ENCODE measurements around the gene PRDM7.
"Not testable (repeated sequence)": the region's sequence is repeated elsewhere in the genome, so short reads cannot be mapped to it uniquely, and the experiment has no call there.

PRDM7 gene

GRCh38 chr16:90012991-90013745 is 64.0 kb downstream of the PRDM7 start:
- no peak for DNase-seq (ENCODE audit: low read depth)

- no peak for DNase-seq (ENCODE audit: low read depth)
These were observed 65.1 kb downstream of the PRDM7 start for GRCh38 chr16:90011908-90012501.

GRCh38 chr16:90011508-90011819 is 65.7 kb downstream of the PRDM7 start:
- no peak for DNase-seq (ENCODE audit: low read depth)

GRCh38 chr16:90010676-90011507 is 66.2 kb downstream of the PRDM7 start:
- no peak for DNase-seq (ENCODE audit: low read depth)

- no peak for DNase-seq (ENCODE audit: low read depth)
These were observed 67.8 kb downstream of the PRDM7 start for GRCh38 chr16:90009172-90009899.

- peak; percentile 60 for DNase-seq (ENCODE audit: low read depth)
These were observed 68.4 kb downstream of the PRDM7 start for GRCh38 chr16:90008708-90009145.

- DNase-seq (ENCODE audit: low read depth): not testable (repeated sequence)
These were observed 69.4 kb downstream of the PRDM7 start for GRCh38 chr16:90007635-90008234.

GRCh38 chr16:90007015-90007414 is 70.1 kb downstream of the PRDM7 start:
- no peak for DNase-seq (ENCODE audit: low read depth)
